HG02970 (cell line): ENCODE data around the gene SAMD3.
"Not testable (repeated sequence)": the region's sequence is repeated elsewhere in the genome, so short reads cannot be mapped to it uniquely, and the experiment has no call there.

Source experiments
- ATAC-seq: cut with Tn5 transposase; IDR thresholded peaks from one replicate; pipeline ENCODE4 v1.9.1; 2021; ENCODE audit warnings: mild to moderate bottlenecking, moderate library complexity, moderate number of reproducible peaks; ENCODE audit not compliant: unreplicated experiment, low FRiP score

Gene SAMD3

GRCh38 chr6:130222775-130223174 is at the start of gene SAMD3:
TSS of gene SAMD3 (minus strand) at chr6:130222951. CDS start at chr6:130215273, 7,678 bp downstream.
- no peak for ATAC-seq

- ATAC-seq: no peak
These were observed 47.4 kb upstream of the SAMD3 start for GRCh38 chr6:130269969-130270635.

- not testable (repeated sequence) for ATAC-seq
These were observed 42.8 kb upstream of the SAMD3 start for GRCh38 chr6:130265553-130265952.

GRCh38 chr6:130262008-130262407 is 39.3 kb upstream of the SAMD3 start:
- no peak for ATAC-seq

GRCh38 chr6:130261558-130261957 is 38.8 kb upstream of the SAMD3 start:
- ATAC-seq: not testable (repeated sequence)

- peak; percentile 40 for ATAC-seq
These were observed 38.0 kb upstream of the SAMD3 start for GRCh38 chr6:130260614-130261241.

GRCh38 chr6:130260050-130260462 is 37.3 kb upstream of the SAMD3 start:
- ATAC-seq: peak; percentile 52

GRCh38 chr6:130259557-130259956 is 36.8 kb upstream of the SAMD3 start:
- peak; percentile 2 for ATAC-seq

- ATAC-seq: no peak
These were observed 36.4 kb upstream of the SAMD3 start for GRCh38 chr6:130259140-130259539.

GRCh38 chr6:130252527-130253237 is 29.9 kb upstream of the SAMD3 start:
- ATAC-seq: no peak

- no peak for ATAC-seq
These were observed 22.5 kb upstream of the SAMD3 start for GRCh38 chr6:130245267-130245666.

GRCh38 chr6:130244728-130245127 is 22.0 kb upstream of the SAMD3 start:
- ATAC-seq: no peak

- ATAC-seq: no peak
These were observed 17.5 kb upstream of the SAMD3 start for GRCh38 chr6:130240232-130240631.

- ATAC-seq: no peak
These were observed 17.0 kb upstream of the SAMD3 start for GRCh38 chr6:130239755-130240154.

GRCh38 chr6:130233330-130233729 is 10.6 kb upstream of the SAMD3 start:
- ATAC-seq: no peak

GRCh38 chr6:130230531-130230930 is 7.8 kb upstream of the SAMD3 start:
- ATAC-seq: not testable (repeated sequence)

- no peak for ATAC-seq
These were observed 6.9 kb upstream of the SAMD3 start for GRCh38 chr6:130229645-130230044.

- ATAC-seq: no peak
These were observed 757 bp upstream of the SAMD3 start for GRCh38 chr6:130223508-130223907.

GRCh38 chr6:130218134-130218533 is 4.6 kb downstream of the SAMD3 start:
- no peak for ATAC-seq

- ATAC-seq: no peak
These were observed 6.1 kb downstream of the SAMD3 start for GRCh38 chr6:130216620-130217019.

- ATAC-seq: no peak
These were observed 7.2 kb downstream of the SAMD3 start for GRCh38 chr6:130215526-130215925.
